HCT116 (cell line): ENCODE results near the gene SLC9A9.

Experiments
- CEBPB ChIP-seq: IDR thresholded peaks from 2 replicates; pipeline ENCODE4 v1.6.1; 2012; ENCODE audit warnings: low read depth
- EGR1 ChIP-seq: IDR thresholded peaks from 2 replicates; pipeline ENCODE4 v1.6.1; 2012; ENCODE audit warnings: low read depth
- EZH2 ChIP-seq: fragments of 200-600 bp; sonication (generic); IDR thresholded peaks from 2 replicates; pipeline ENCODE4 v1.6.1; 2017; ENCODE audit warnings: antibody characterized with exemption, mixed run types
- JUND ChIP-seq: IDR thresholded peaks from 2 replicates; pipeline ENCODE4 v1.6.1; 2012
- POLR2AphosphoS5 ChIP-seq: IDR thresholded peaks from 2 replicates; pipeline ENCODE4 v1.6.1; 2011; ENCODE audit warnings: mild to moderate bottlenecking, low read depth, low read length, moderate library complexity
- SP1 ChIP-seq: IDR thresholded peaks from 2 replicates; pipeline ENCODE4 v1.6.1; 2012; ENCODE audit warnings: low read depth
- ZFX ChIP-seq: fragments of 450-650 bp; IDR thresholded peaks from 2 replicates; pipeline ENCODE4 v1.6.1; 2017
- TF ChIP-seq, protein P1 (sequence below), 3 experiments: fragments of 200-600 bp in 1 of 3; sonication (generic) in 1 of 3; IDR thresholded peaks in 2 of 3; conservative IDR thresholded peaks in 1 of 3; 2 replicates each; pipeline ENCODE4 v1.5.1; 2012 to 2017; ENCODE audit warnings: low read depth in 2 of 3, low read length in 2 of 3, antibody characterized with exemption in 1 of 3, borderline replicate concordance in 1 of 3, control low read depth in 1 of 3, mild to moderate bottlenecking in 1 of 3, mixed read lengths in 1 of 3, mixed run types in 1 of 3, moderate library complexity in 1 of 3; ENCODE audit not compliant: insufficient read depth in 1 of 3
- TF ChIP-seq, protein P2 (sequence below): IDR thresholded peaks from 2 replicates; pipeline ENCODE4 v1.6.1; 2012

DNA sequence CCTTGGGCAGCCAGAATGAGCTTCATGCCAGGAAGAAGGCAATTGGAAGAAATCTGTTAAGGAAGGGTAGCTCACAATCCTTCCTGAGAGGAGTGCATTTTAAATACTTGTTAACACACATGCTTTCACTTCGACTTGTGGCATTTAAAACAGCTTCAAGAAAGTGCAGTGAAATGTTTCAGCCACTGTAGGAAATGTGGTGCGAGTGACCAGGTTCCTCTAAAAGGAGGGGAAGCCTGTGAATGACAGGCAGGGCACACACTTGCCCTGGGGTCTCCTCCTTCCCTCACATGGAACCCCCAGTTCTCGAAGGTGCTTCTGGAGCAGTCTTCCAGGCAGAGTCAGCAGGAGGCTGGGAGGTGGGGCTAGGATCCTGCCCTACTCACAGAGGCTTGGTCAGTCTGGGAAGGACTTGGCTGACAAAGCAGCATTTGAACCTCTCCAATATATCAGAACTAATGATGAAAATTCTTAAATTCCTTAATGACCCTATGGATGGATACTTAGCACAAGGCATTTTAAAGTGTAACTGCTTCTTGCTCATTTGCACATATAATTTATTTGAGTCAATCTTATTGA, 370.1 kb downstream of the SLC9A9 start:
- no peak for TF ChIP-seq CEBPB
- TF ChIP-seq ZFX = no peak
- TF ChIP-seq, protein P1, sequence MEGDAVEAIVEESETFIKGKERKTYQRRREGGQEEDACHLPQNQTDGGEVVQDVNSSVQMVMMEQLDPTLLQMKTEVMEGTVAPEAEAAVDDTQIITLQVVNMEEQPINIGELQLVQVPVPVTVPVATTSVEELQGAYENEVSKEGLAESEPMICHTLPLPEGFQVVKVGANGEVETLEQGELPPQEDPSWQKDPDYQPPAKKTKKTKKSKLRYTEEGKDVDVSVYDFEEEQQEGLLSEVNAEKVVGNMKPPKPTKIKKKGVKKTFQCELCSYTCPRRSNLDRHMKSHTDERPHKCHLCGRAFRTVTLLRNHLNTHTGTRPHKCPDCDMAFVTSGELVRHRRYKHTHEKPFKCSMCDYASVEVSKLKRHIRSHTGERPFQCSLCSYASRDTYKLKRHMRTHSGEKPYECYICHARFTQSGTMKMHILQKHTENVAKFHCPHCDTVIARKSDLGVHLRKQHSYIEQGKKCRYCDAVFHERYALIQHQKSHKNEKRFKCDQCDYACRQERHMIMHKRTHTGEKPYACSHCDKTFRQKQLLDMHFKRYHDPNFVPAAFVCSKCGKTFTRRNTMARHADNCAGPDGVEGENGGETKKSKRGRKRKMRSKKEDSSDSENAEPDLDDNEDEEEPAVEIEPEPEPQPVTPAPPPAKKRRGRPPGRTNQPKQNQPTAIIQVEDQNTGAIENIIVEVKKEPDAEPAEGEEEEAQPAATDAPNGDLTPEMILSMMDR (IDR thresholded peaks at IDR 0.05 in 2 of 3, conservative IDR thresholded peaks at IDR 0.05 in 1 of 3; ENCODE audit: borderline replicate concordance in 1 of 3, insufficient read depth in 1 of 3, low read depth in 2 of 3, low read length in 2 of 3) = no peak
- TF ChIP-seq EGR1 = no peak
- TF ChIP-seq, protein P2, sequence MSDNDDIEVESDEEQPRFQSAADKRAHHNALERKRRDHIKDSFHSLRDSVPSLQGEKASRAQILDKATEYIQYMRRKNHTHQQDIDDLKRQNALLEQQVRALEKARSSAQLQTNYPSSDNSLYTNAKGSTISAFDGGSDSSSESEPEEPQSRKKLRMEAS = no peak
- no peak for TF ChIP-seq SP1
- no peak for TF ChIP-seq JUND
- TF ChIP-seq EZH2 = no peak
- TF ChIP-seq POLR2AphosphoS5 = no peak
